ENCODE data around the gene UGT1A4.

The UGT1A4 gene

GRCh38 chr2:233814056-233814835 is 95.7 kb downstream of the UGT1A4 start:
- no peak for DNase-seq

DNA sequence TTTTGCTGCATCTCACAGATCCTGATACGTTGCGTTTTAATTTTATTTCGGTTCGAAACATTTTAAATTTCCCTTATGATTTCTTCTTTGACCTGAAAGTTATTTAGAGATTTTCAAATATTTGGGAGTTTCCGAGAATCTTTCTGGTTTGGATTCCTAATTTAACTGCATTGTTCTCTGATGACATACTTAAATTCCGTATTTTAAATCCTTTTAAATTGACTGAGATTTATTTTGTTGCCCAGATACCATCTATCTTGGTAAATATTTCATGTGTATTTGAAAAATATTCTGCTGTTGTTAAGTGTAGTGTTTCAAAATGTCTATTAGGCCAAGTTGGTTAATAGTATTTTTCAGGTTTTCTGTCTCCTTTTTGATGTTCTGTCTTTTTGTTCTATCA is 97.3 kb downstream of the UGT1A4 start:
- DNase-seq: no peak

GRCh38 chr2:233816334-233816733 is 97.8 kb downstream of the UGT1A4 start:
- no peak for DNase-seq

GRCh38 chr2:233816771-233817170 is 98.2 kb downstream of the UGT1A4 start:
- no peak for DNase-seq

GRCh38 chr2:233817361-233817911 is 98.9 kb downstream of the UGT1A4 start:
- no peak for DNase-seq

GRCh38 chr2:233817995-233818638 is 99.6 kb downstream of the UGT1A4 start:
- DNase-seq: no peak

- no peak for DNase-seq
These were observed 100.4 kb downstream of the UGT1A4 start for GRCh38 chr2:233818639-233819621.

- no peak for DNase-seq
These were observed 101.6 kb downstream of the UGT1A4 start for GRCh38 chr2:233819884-233820773.

DNA sequence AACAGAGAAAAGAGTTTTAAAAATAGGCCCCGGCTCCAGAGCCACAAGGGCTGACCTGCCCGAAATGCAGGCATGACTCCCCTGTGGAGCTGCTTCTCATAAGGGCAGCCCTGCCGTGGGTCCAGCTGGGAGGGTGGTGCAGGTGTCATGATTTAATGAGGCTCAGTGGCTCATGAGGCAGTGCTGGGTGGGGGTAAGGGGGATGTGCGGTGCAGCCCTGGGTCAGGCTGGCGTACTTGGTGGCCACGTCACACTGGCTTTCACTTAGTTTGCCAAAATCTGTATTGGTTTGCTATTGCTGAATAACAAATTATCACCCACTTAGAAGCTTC is 102.2 kb downstream of the UGT1A4 start:
- no peak for DNase-seq

- no peak for DNase-seq
These were observed 102.7 kb downstream of the UGT1A4 start for GRCh38 chr2:233821196-233821595.

DNA sequence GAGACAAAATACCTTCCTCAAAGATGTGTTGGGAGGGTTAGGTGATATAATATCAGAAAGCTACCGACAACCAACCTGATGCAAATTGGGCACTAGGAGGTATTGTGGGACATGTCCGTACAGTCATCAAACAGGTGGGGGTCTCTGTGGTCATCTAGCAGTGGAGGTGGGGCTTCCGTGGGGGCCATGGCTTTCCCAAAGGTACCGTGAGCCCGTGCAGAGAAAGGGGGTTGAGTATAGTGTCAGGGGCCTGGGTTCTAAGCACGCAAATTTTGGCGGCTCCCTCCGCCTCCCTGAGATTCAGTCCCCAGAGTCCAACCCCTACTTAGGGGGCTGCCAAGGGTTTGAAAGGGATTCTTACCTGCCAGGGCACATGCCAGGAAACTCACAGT is 103.2 kb downstream of the UGT1A4 start:
- DNase-seq: no peak

- DNase-seq: no peak
These were observed 103.7 kb downstream of the UGT1A4 start for GRCh38 chr2:233822101-233822771.
